Retinal pigment epithelial cell (primary cell): Measurements from ENCODE around the gene FSTL4.
"Not testable (repeated sequence)": the region's sequence is repeated elsewhere in the genome, so short reads cannot be mapped to it uniquely, and the experiment has no call there.

Experiments used
- DNase-seq: peaks from one replicate; pipeline ENCODE4 v3.0.0-alpha.2; 2010; ENCODE audit warnings: low read depth
- H3K4me3 ChIP-seq: 2 replicates; pipeline ENCODE4 v1.5.1; 2011; ENCODE audit warnings: mild to moderate bottlenecking, low read length, control low read depth, moderate library complexity
- CTCF ChIP-seq: conservative IDR thresholded peaks from 2 replicates; pipeline ENCODE4 v1.5.1; 2011; ENCODE audit warnings: low read depth, low read length, control low read depth, inconsistent platforms

Gene FSTL4

GRCh38 chr5:133189881-133190280 is 422.5 kb downstream of the FSTL4 start:
- TF ChIP-seq CTCF: no peak
- no peak for DNase-seq
- H3K4me3 ChIP-seq: no peak overlapping the region

- no peak for DNase-seq
- no peak overlapping the region for H3K4me3 ChIP-seq
Measured at GRCh38 chr5:133179405-133179804, 432.9 kb downstream of the FSTL4 start.

GRCh38 chr5:133170756-133171387 is 441.5 kb downstream of the FSTL4 start:
- not testable (repeated sequence) for DNase-seq, H3K4me3 ChIP-seq

More at GRCh38 chr5:133179405-133179804, 432.9 kb downstream of the FSTL4 start:
- TF ChIP-seq CTCF: no peak

GRCh38 chr5:133164759-133165158 is 447.6 kb downstream of the FSTL4 start:
- no peak for TF ChIP-seq CTCF
- no peak for DNase-seq
- H3K4me3 ChIP-seq: no peak overlapping the region

GRCh38 chr5:133163839-133164238 is 448.5 kb downstream of the FSTL4 start:
- H3K4me3 ChIP-seq: no peak overlapping the region
- no peak for TF ChIP-seq CTCF
- DNase-seq: no peak

DNA sequence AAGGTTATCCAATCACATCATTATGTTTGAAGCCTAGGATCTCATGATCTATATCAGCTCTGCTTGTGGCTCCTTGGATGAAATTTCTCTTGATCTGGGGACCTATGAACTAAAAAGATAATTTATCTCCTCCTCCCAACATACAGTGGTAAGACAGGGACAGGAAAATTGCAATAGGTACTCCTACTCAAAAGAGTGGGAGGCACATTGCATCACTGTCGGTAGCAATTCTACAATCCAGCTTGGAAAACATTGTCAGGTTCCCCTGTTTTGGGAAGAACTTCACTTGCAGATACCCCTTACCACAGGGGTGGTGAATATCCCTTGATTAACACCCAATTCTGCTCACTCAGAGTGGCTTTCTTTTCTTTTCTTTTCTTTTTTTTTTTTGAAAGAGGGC is 452.8 kb downstream of the FSTL4 start:
- no peak for DNase-seq
- no peak overlapping the region for H3K4me3 ChIP-seq
- TF ChIP-seq CTCF: no peak

GRCh38 chr5:133155326-133155969 is 456.9 kb downstream of the FSTL4 start:
- no peak for DNase-seq
- H3K4me3 ChIP-seq: no peak overlapping the region
- no peak for TF ChIP-seq CTCF
